ENCODE data around the gene DYNC1H1. TPM values are rescaled to one million over a fixed set of nuclear protein-coding genes. Genes with fewer than 3 reads are reported as not detected.

DYNC1H1 gene
- total and polyA plus RNA-seq, 2 of the 13 experiments (the other 11 are each of a cell fraction or from before 2014, with no cell fraction given): 74.4 to 239 TPM

GRCh38 chr14:102046337-102047278 lies 82.2 kb downstream of the DYNC1H1 start:
- Histone ChIP-seq H4K20me1 (ENCODE audit: insufficient read depth, low read length) (no peaks in the 10 kb centered on the region), H3K4me3 (replicated peaks in 1 of 3; ENCODE audit: insufficient read depth in 1 of 3, low read depth in 2 of 3, low read length in 3 of 3) (no peak overlapping the region), H3K27ac (ENCODE audit: extremely low read length, insufficient read depth, low read length) (no peak overlapping the region), H3K4me2 (ENCODE audit: low read depth, low read length) (no peak overlapping the region), H3K9me3 (ENCODE audit: low read length) (no peaks in the 10 kb centered on the region), H3K36me3 (replicated peaks in 1 of 2; ENCODE audit: control insufficient read depth in 1 of 2, insufficient read depth in 2 of 2, low read length in 2 of 2) (peaks cover 44 to 70% of the 10 kb centered on the region in 2 experiments), H3K27me3 (ENCODE audit: control insufficient read depth in 1 of 2, insufficient read depth in 2 of 2, low read length in 2 of 2) (no peaks in the 10 kb centered on the region), H2AFZ (ENCODE audit: low read length) (no peak overlapping the region), H3K79me2 (ENCODE audit: insufficient read depth, low read length) (no peaks in the 10 kb centered on the region), H3K9ac (ENCODE audit: insufficient read depth, low read depth, low read length) (no peak overlapping the region), H3K4me1 (ENCODE audit: insufficient read depth, low read length) (no peaks in the 10 kb centered on the region)
- WGBS (ENCODE audit: low lambda C conversion rate): 89% methylated on average over 18 of the region's 23 CpGs
- in situ Hi-C loops (cut with HindIII; ENCODE audit: extremely low pct_ligation_motif_present, low pct_unique_long_range_greater_than_20kb) (no loop called here), intact Hi-C loops (cut with micrococcal nuclease; ENCODE audit: unreplicated experiment) (loop anchor here (1.0 kb wide), 1 partner anchor 50 kb away; no protein-coding TSS in a partner anchor)
- ChIA-PET POLR2A (interaction anchor here (0.9 kb wide), 1 partner anchor 9 kb away, joined by 3 read pairs; no protein-coding TSS in a partner anchor), CTCF (ENCODE audit: low intra/inter-chr PET ratio, low total read pairs) (interaction anchor here (2.0 kb wide), 1 partner anchor 50 kb away, joined by 18 read pairs; no protein-coding TSS in a partner anchor)
- BruUV-seq (replicated peaks): no TSS peak
- ATAC-seq: peak; percentile 92
- DNase-seq (ENCODE audit: low spot score): peak; percentile 70
- FAIRE-seq: no peak
- no peak for TF ChIP-seq ZNF660 (CRISPR knock-in tag; IDR thresholded peaks at IDR 0.05; ENCODE audit: borderline replicate concordance, low read depth)
- no peak for TF ChIP-seq NFYB (CRISPR knock-in tag; IDR thresholded peaks at IDR 0.05)
- peak in 1 of 2 experiments; percentile 26; a peak in 1 of 4 replicates for TF ChIP-seq HMGXB4 (CRISPR knock-in tag; IDR thresholded peaks at IDR 0.05; ENCODE audit: borderline replicate concordance in 1 of 2, low read depth in 1 of 2)
- no peak for TF ChIP-seq FOXK1 (CRISPR knock-in tag; IDR thresholded peaks at IDR 0.05; ENCODE audit: borderline replicate concordance, low read depth)
- no peak for TF ChIP-seq HDAC6 (IDR thresholded peaks at IDR 0.05; ENCODE audit: low read depth, low read length)
- TF ChIP-seq KLF12 (CRISPR knock-in tag; IDR thresholded peaks at IDR 0.05; ENCODE audit: borderline replicate concordance): no peak
- no peak for TF ChIP-seq RORA (CRISPR knock-in tag; IDR thresholded peaks at IDR 0.05)
- no peak for TF ChIP-seq ZNF556 (CRISPR knock-in tag; IDR thresholded peaks at IDR 0.05; ENCODE audit: borderline replicate concordance)
- peak; percentile 73 for TF ChIP-seq AGO2 (optimal IDR thresholded peaks at IDR 0.05; ENCODE audit: low read depth, low read length)
- TF ChIP-seq DR1 (CRISPR knock-in tag; IDR thresholded peaks at IDR 0.05): no peak
- no peak for TF ChIP-seq ZNF282 (IDR thresholded peaks at IDR 0.05; ENCODE audit: partially characterized antibody)
- no peak for TF ChIP-seq GTF3A (CRISPR knock-in tag; conservative IDR thresholded peaks at IDR 0.05)
- no peak for TF ChIP-seq RBAK (CRISPR knock-in tag; IDR thresholded peaks at IDR 0.05)
- no peak for TF ChIP-seq RBM39 (IDR thresholded peaks at IDR 0.05; ENCODE audit: low read depth, low read length, poor library complexity, severe bottlenecking)
- no peak for TF ChIP-seq ZBTB49 (CRISPR knock-in tag; IDR thresholded peaks at IDR 0.05; ENCODE audit: borderline replicate concordance)
- TF ChIP-seq ZNF709 (CRISPR knock-in tag; IDR thresholded peaks at IDR 0.05): no peak
- no peak for TF ChIP-seq PATZ1 (CRISPR knock-in tag; IDR thresholded peaks at IDR 0.05)
